Panc1 (cell line): ENCODE data around the gene ZBTB4. TPM values are rescaled to one million over a fixed set of nuclear protein-coding genes. Genes with fewer than 3 reads are reported as not detected.

Experiments used
- ATAC-seq: fragments of 200-7000 bp; cut with Tn5 transposase; 2 replicates; pipeline ENCODE4 v1.9.1; 2020; ENCODE audit warnings: mild to moderate bottlenecking, moderate library complexity
- BruUV-seq: library from RNA; stranded (reverse); fragments of 400-500 nt; replicated peaks from 2 replicates; lab custom pipeline; 2021; lab: Mats Ljungman, UMichigan
- CTCF ChIA-PET: fragments of 300-600 bp; sonication (Branson Sonifier 250); formaldehyde crosslinking; loops from one replicate; lab custom pipeline; 2022; ENCODE audit warnings: antibody characterized with exemption; lab: Charles Lee
- POLR2A ChIA-PET: fragments of 300-600 bp; sonication (Branson Sonifier 250); formaldehyde crosslinking; loops from one replicate; lab custom pipeline; 2022; ENCODE audit warnings: antibody characterized with exemption; lab: Charles Lee
- DNase-seq: peaks from one replicate; pipeline ENCODE4 v3.0.0-alpha.2; 2010; ENCODE audit warnings: low read depth, low spot score
- H3K27ac ChIP-seq: 2 replicates; pipeline ENCODE4 v1.5.1; 2011; ENCODE audit warnings: mild to moderate bottlenecking, low read length, inconsistent platforms
- H3K27me3 ChIP-seq: fragments of 200-500 bp; sonication (Bioruptor generic); 2 replicates; pipeline ENCODE4 v1.6.0; 2014; ENCODE audit warnings: low read length, inconsistent platforms; ENCODE audit not compliant: control insufficient read depth, insufficient read depth
- H3K36me3 ChIP-seq: fragments of 200-500 bp; sonication (Bioruptor generic); 2 replicates; pipeline ENCODE4 v1.5.1; 2014; ENCODE audit warnings: inconsistent platforms, mild to moderate bottlenecking, low read length, moderate library complexity; ENCODE audit not compliant: control insufficient read depth, insufficient read depth
- H3K4me1 ChIP-seq: 2 replicates; pipeline ENCODE4 v1.5.1; 2011; ENCODE audit warnings: inconsistent platforms, mild to moderate bottlenecking, low read length, moderate library complexity; ENCODE audit not compliant: control insufficient read depth, insufficient read depth
- H3K4me3 ChIP-seq, 2 experiments: 2 replicates each; pipeline ENCODE4 v1.5.1; 2011 to 2012; ENCODE audit warnings: low read depth in 2 of 2, low read length in 2 of 2, mild to moderate bottlenecking in 2 of 2, inconsistent platforms in 1 of 2, moderate library complexity in 1 of 2
- H3K9me3 ChIP-seq: fragments of 200-500 bp; sonication (Bioruptor generic); 2 replicates; pipeline ENCODE4 v1.5.1; 2014; ENCODE audit warnings: low read depth, mild to moderate bottlenecking, inconsistent platforms, low read length, moderate library complexity; ENCODE audit not compliant: control insufficient read depth, insufficient read depth
- POLR2AphosphoS5 ChIP-seq: IDR thresholded peaks from 2 replicates; pipeline ENCODE4 v1.6.1; 2012; ENCODE audit warnings: mild to moderate bottlenecking, low read depth, low read length, moderate library complexity
- SIN3A ChIP-seq: IDR thresholded peaks from 2 replicates; pipeline ENCODE4 v1.6.1; 2012; ENCODE audit warnings: low read depth, mild to moderate bottlenecking, low read length, moderate library complexity, borderline replicate concordance; ENCODE audit not compliant: insufficient read depth
- TCF7L2 ChIP-seq: IDR thresholded peaks from 2 replicates; pipeline ENCODE4 v1.6.1; 2011; ENCODE audit warnings: mild to moderate bottlenecking, low read depth, low read length, inconsistent platforms
- in situ Hi-C: cut with HindIII; loops from 2 replicates; pipeline ENCODE4 v1.10.0; 2016; ENCODE audit warnings: low sequenced_read_pairs, low pct_unique_long_range_greater_than_20kb
- intact Hi-C: fragments of 100-400 bp; cut with micrococcal nuclease; formaldehyde crosslinking; loops from one replicate; pipeline ENCODE4 v1.10.0; 2022; ENCODE audit not compliant: unreplicated experiment
- total RNA-seq: library from RNA; stranded (reverse); gene quantifications from one replicate; pipeline ENCODE4 v1.2.1, GENCODE V29; 2021; ENCODE audit not compliant: unreplicated experiment
- TF ChIP-seq, protein P1 (sequence below): fragments of 450-650 bp; IDR thresholded peaks from 2 replicates; pipeline ENCODE4 v1.5.1; 2017; ENCODE audit warnings: mild to moderate bottlenecking
- TF ChIP-seq, protein P2 (sequence below), 2 experiments: IDR thresholded peaks; 2 replicates each; pipeline ENCODE4 v1.6.1; 2011 to 2012; ENCODE audit warnings: low read depth in 2 of 2, control low read depth in 1 of 2, low read length in 1 of 2, mild to moderate bottlenecking in 1 of 2, moderate library complexity in 1 of 2; ENCODE audit not compliant: insufficient read depth in 1 of 2

ZBTB4 gene
- total RNA-seq, 1 experiment from 2014 or later, result 24.9 TPM

DNA sequence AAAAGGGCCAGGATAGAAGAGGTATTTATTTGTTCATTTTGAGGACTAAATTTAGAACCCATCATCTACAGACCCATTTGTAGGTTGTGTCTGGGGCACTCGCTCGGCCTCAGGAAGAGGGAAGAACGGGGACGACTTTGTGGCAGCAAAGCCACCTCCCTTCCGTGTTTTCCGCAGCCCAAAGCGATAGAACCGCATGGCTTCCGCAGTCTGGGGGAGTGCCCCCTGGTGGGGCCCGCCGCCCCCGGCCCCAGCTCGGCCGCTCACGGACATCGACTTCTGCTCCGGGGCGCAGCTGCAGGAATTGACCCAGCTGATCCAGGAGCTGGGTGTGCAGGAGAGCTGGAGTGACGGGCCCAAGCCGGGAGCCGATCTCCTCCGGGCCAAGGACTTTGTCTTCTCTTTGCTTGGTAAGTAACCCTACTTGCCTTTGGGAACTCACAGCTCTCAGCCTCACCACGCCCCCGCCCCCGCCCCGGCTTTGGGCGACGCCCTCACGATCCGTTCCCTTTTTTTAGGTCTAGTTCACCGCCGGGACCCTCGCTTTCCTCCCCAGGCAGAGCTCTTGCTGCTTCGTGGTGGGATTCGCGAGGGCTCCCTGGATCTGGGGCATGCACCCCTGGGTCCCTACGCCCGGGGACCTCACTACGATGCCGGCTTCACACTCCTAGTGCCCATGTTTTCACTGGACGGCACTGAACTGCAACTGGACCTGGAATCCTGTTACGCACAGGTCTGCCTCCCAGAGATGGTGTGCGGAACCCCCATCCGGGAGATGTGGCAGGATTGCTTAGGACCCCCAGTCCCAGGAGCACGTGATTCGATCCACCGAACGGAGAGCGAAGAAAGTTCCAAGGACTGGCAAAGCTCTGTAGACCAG lies 43.5 kb downstream of the ZBTB4 start:
- DNase-seq (no peak), ATAC-seq (peak; percentile 28)
- ChIA-PET CTCF (interaction anchor here (1.3 to 1.9 kb wide), 2 partner anchors 19 to 80 kb away, joined by 5 to 11 read pairs; partner anchors contain the start of gene TMEM95), POLR2A (interaction anchor here (0.5 to 1.1 kb wide), 8 partner anchors 18 to 86 kb away, joined by 3 to 9 read pairs (median 4); partner anchors contain the start of gene TMEM256)
- TF ChIP-seq, protein P1, sequence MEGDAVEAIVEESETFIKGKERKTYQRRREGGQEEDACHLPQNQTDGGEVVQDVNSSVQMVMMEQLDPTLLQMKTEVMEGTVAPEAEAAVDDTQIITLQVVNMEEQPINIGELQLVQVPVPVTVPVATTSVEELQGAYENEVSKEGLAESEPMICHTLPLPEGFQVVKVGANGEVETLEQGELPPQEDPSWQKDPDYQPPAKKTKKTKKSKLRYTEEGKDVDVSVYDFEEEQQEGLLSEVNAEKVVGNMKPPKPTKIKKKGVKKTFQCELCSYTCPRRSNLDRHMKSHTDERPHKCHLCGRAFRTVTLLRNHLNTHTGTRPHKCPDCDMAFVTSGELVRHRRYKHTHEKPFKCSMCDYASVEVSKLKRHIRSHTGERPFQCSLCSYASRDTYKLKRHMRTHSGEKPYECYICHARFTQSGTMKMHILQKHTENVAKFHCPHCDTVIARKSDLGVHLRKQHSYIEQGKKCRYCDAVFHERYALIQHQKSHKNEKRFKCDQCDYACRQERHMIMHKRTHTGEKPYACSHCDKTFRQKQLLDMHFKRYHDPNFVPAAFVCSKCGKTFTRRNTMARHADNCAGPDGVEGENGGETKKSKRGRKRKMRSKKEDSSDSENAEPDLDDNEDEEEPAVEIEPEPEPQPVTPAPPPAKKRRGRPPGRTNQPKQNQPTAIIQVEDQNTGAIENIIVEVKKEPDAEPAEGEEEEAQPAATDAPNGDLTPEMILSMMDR, result no peak
- TF ChIP-seq POLR2AphosphoS5, result no peak
- TF ChIP-seq SIN3A, result peak; percentile 54; the same call in 1 of the 2 replicates
- Histone ChIP-seq H3K9me3 (no peaks in the 10 kb centered on the region), H3K27ac (peak overlapping the region; percentile 77), H3K4me3 (peak overlapping the region; percentile 64 to 80), H3K36me3 (no peaks in the 10 kb centered on the region), H3K4me1 (peaks cover 9% of the 10 kb centered on the region), H3K27me3 (no peaks in the 10 kb centered on the region)
- intact Hi-C loops, result loop anchor here (10.0 kb wide), 1 partner anchor 81 kb away; the partner anchor contains the start of genes KCTD11 and TMEM95
- in situ Hi-C loops, result no loop called here
- BruUV-seq, result TSS peak; percentile 96

DNA sequence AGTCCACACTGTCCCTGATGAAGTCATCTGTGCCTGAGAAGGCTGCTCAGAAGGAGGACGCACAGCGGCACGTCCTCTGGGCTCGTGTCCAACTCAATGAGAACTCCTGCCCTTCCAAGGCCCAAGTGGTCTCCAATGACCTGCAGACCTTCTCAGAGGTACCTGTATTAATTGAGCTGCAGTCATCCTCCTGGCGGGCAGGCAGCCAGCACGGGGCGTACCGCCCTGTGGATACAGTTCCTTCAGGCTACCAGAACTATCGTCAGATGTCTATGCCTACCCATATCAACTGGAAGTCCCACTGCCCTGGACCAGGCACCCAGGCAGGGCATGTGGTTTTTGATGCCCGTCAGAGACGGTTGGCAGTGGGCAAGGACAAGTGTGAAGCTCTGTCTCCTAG lies 47.1 kb downstream of the ZBTB4 start:
- H3K4me1 ChIP-seq, result no peaks in the 10 kb centered on the region
- H3K27me3 ChIP-seq, result no peaks in the 10 kb centered on the region
- H3K9me3 ChIP-seq, result no peaks in the 10 kb centered on the region
- POLR2A ChIA-PET, result no interaction called here
- DNase-seq (no peak), ATAC-seq (no peak)
- CTCF ChIA-PET, result no interaction called here
- no peaks in the 10 kb centered on the region for H3K36me3 ChIP-seq
- intact Hi-C loops (loop anchor here (10.0 kb wide), 1 partner anchor 77 kb away; the partner anchor contains the start of genes KCTD11 and TMEM95), in situ Hi-C loops (no loop called here)
- no peak overlapping the region for H3K4me3 ChIP-seq
- H3K27ac ChIP-seq, result no peak overlapping the region
- BruUV-seq, result no TSS peak
- TF ChIP-seq SIN3A, result no peak
- no peak for TF ChIP-seq POLR2AphosphoS5
- TF ChIP-seq, protein P1, result no peak
- TF ChIP-seq, protein P2, sequence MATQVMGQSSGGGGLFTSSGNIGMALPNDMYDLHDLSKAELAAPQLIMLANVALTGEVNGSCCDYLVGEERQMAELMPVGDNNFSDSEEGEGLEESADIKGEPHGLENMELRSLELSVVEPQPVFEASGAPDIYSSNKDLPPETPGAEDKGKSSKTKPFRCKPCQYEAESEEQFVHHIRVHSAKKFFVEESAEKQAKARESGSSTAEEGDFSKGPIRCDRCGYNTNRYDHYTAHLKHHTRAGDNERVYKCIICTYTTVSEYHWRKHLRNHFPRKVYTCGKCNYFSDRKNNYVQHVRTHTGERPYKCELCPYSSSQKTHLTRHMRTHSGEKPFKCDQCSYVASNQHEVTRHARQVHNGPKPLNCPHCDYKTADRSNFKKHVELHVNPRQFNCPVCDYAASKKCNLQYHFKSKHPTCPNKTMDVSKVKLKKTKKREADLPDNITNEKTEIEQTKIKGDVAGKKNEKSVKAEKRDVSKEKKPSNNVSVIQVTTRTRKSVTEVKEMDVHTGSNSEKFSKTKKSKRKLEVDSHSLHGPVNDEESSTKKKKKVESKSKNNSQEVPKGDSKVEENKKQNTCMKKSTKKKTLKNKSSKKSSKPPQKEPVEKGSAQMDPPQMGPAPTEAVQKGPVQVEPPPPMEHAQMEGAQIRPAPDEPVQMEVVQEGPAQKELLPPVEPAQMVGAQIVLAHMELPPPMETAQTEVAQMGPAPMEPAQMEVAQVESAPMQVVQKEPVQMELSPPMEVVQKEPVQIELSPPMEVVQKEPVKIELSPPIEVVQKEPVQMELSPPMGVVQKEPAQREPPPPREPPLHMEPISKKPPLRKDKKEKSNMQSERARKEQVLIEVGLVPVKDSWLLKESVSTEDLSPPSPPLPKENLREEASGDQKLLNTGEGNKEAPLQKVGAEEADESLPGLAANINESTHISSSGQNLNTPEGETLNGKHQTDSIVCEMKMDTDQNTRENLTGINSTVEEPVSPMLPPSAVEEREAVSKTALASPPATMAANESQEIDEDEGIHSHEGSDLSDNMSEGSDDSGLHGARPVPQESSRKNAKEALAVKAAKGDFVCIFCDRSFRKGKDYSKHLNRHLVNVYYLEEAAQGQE (IDR thresholded peaks at IDR 0.05; ENCODE audit: insufficient read depth in 1 of 2, low read depth in 2 of 2, low read length in 1 of 2), result no peak
- no peak for TF ChIP-seq TCF7L2
